ENCODE data around the gene NTNG1. TPM values are rescaled to one million over a fixed set of nuclear protein-coding genes. Genes with fewer than 3 reads are reported as not detected.

The NTNG1 gene
- total RNA-seq, 3 donors from 2014 or later (not counting 1 experiment from before 2014, with no cell fraction given), result 0.58 TPM; not detected in 2

- WGBS (ENCODE audit: insufficient coverage), result 91% methylated on average over 3 of the region's 3 CpGs
- no peak for ATAC-seq
- H3K4me1 Mint-ChIP-seq, result no peaks in the 10 kb centered on the region
Measured at GRCh38 chr1:107188160-107188559, 47.3 kb downstream of the NTNG1 start.

GRCh38 chr1:107194380-107194779, 53.5 kb downstream of the NTNG1 start:
- Histone ChIP-seq H3K27ac (ENCODE audit: low read length) (no peak overlapping the region), H3K36me3 (ENCODE audit: control insufficient read depth, insufficient read depth, low read length) (no peaks in the 10 kb centered on the region), H3K9me3 (ENCODE audit: control insufficient read depth, insufficient read depth, low read length) (no peaks in the 10 kb centered on the region), H3K27me3 (ENCODE audit: control insufficient read depth, insufficient read depth, low read length) (no peaks in the 10 kb centered on the region), H3K4me3 (ENCODE audit: low read length) (no peak overlapping the region), H3K4me1 (ENCODE audit: control insufficient read depth, insufficient read depth, low read length) (no peaks in the 10 kb centered on the region)
- H3K4me3 Mint-ChIP-seq, result no peak overlapping the region
- no peak for DNase-seq
- H3K9me3 Mint-ChIP-seq, result no peaks in the 10 kb centered on the region
- no peaks in the 10 kb centered on the region for H3K36me3 Mint-ChIP-seq
- intact Hi-C loops (cut with micrococcal nuclease), result no loop called here
- ATAC-seq, result no peak
- no peak overlapping the region for H3K27ac Mint-ChIP-seq
- no peak for TF ChIP-seq CTCF (IDR thresholded peaks at IDR 0.05)
- no peaks in the 10 kb centered on the region for H3K27me3 Mint-ChIP-seq (ENCODE audit: low read depth in 2 of 2)
- H3K4me1 Mint-ChIP-seq, result no peaks in the 10 kb centered on the region
- WGBS (ENCODE audit: insufficient coverage), result 86% methylated on average over 1 of the region's 1 CpG

More at GRCh38 chr1:107188160-107188559, 47.3 kb downstream of the NTNG1 start:
- Histone ChIP-seq H3K4me3 (ENCODE audit: low read length) (no peak overlapping the region), H3K9me3 (ENCODE audit: control insufficient read depth, insufficient read depth, low read length) (no peaks in the 10 kb centered on the region), H3K27me3 (ENCODE audit: control insufficient read depth, insufficient read depth, low read length) (no peaks in the 10 kb centered on the region), H3K36me3 (ENCODE audit: control insufficient read depth, insufficient read depth, low read length) (no peaks in the 10 kb centered on the region), H3K4me1 (ENCODE audit: control insufficient read depth, insufficient read depth, low read length) (no peaks in the 10 kb centered on the region), H3K27ac (ENCODE audit: low read length) (no peak overlapping the region)
- no peak for DNase-seq
- Mint-ChIP-seq H3K27me3 (ENCODE audit: low read depth in 2 of 2) (no peaks in the 10 kb centered on the region), H3K27ac (no peak overlapping the region), H3K9me3 (peaks cover 0 to 4% of the 10 kb centered on the region in 2 donors), H3K36me3 (no peaks in the 10 kb centered on the region), H3K4me3 (no peak overlapping the region)
- no peak for TF ChIP-seq CTCF (IDR thresholded peaks at IDR 0.05)
- intact Hi-C loops (cut with micrococcal nuclease), result no loop called here

GRCh38 chr1:107195476-107195875, 54.6 kb downstream of the NTNG1 start:
- TF ChIP-seq CTCF (IDR thresholded peaks at IDR 0.05), result no peak
- H3K4me3 ChIP-seq (ENCODE audit: low read length), result no peak overlapping the region
- Mint-ChIP-seq H3K4me1 (no peaks in the 10 kb centered on the region), H3K27ac (no peak overlapping the region), H3K27me3 (ENCODE audit: low read depth in 2 of 2) (no peaks in the 10 kb centered on the region), H3K36me3 (no peaks in the 10 kb centered on the region), H3K9me3 (no peaks in the 10 kb centered on the region), H3K4me3 (no peak overlapping the region)
- H3K9me3 ChIP-seq (ENCODE audit: control insufficient read depth, insufficient read depth, low read length), result no peaks in the 10 kb centered on the region
- H3K36me3 ChIP-seq (ENCODE audit: control insufficient read depth, insufficient read depth, low read length), result no peaks in the 10 kb centered on the region
- no peaks in the 10 kb centered on the region for H3K27me3 ChIP-seq (ENCODE audit: control insufficient read depth, insufficient read depth, low read length)
- no peak for ATAC-seq
- WGBS (ENCODE audit: insufficient coverage), result 93% methylated on average over 1 of the region's 1 CpG
- no peaks in the 10 kb centered on the region for H3K4me1 ChIP-seq (ENCODE audit: control insufficient read depth, insufficient read depth, low read length)
- DNase-seq, result no peak
- intact Hi-C loops (cut with micrococcal nuclease), result no loop called here
- no peak overlapping the region for H3K27ac ChIP-seq (ENCODE audit: low read length)

GRCh38 chr1:107196973-107197562, 56.2 kb downstream of the NTNG1 start:
- H3K36me3 Mint-ChIP-seq, result no peaks in the 10 kb centered on the region

More at GRCh38 chr1:107196973-107197562, 56.2 kb downstream of the NTNG1 start:
- no peak for TF ChIP-seq CTCF (IDR thresholded peaks at IDR 0.05)
- H3K4me1 ChIP-seq (ENCODE audit: control insufficient read depth, insufficient read depth, low read length), result no peaks in the 10 kb centered on the region
- H3K36me3 ChIP-seq (ENCODE audit: control insufficient read depth, insufficient read depth, low read length), result no peaks in the 10 kb centered on the region
- H3K9me3 ChIP-seq (ENCODE audit: control insufficient read depth, insufficient read depth, low read length), result no peaks in the 10 kb centered on the region
- H3K4me3 Mint-ChIP-seq, result no peak overlapping the region
- H3K27ac ChIP-seq (ENCODE audit: low read length), result no peak overlapping the region
- H3K27ac Mint-ChIP-seq, result no peak overlapping the region
- H3K4me1 Mint-ChIP-seq, result no peaks in the 10 kb centered on the region
- H3K4me3 ChIP-seq (ENCODE audit: low read length), result no peak overlapping the region
- ATAC-seq (no peak), DNase-seq (peak in 1 of 2 donors; percentile 5)
- intact Hi-C loops (cut with micrococcal nuclease), result no loop called here
- WGBS (ENCODE audit: insufficient coverage), result 36% methylated on average over 3 of the region's 5 CpGs
- no peaks in the 10 kb centered on the region for H3K27me3 Mint-ChIP-seq (ENCODE audit: low read depth in 2 of 2)
- H3K27me3 ChIP-seq (ENCODE audit: control insufficient read depth, insufficient read depth, low read length), result no peaks in the 10 kb centered on the region
- peaks cover 0 to 4% of the 10 kb centered on the region in 2 donors for H3K9me3 Mint-ChIP-seq
